H1 (cell line): ENCODE measurements around the gene GNAT2. TPM values are rescaled to one million over a fixed set of nuclear protein-coding genes. Genes with fewer than 3 reads are reported as not detected.
A peak's percentile ranks its signal among the peaks of the same experiment; 100 is the strongest.

Experiments used
- JUN ChIP-seq: IDR thresholded peaks from 2 replicates; pipeline ENCODE4 v1.6.1; 2011; ENCODE audit warnings: low read depth, mild to moderate bottlenecking, improper control_type of control experiment, low read length
- KDM4A ChIP-seq: IDR thresholded peaks from one replicate; pipeline ENCODE4 v1.7.1; 2012; ENCODE audit warnings: low read depth, mild to moderate bottlenecking, moderate library complexity, low read length, inconsistent platforms; ENCODE audit not compliant: severe bottlenecking
- KDM5A ChIP-seq: fragments of 200-600 bp; IDR thresholded peaks from 2 replicates; pipeline ENCODE4 v1.7.1; 2012; ENCODE audit warnings: mild to moderate bottlenecking, low read length, inconsistent platforms, mixed read lengths
- POLR2A ChIP-seq, 2 experiments: IDR thresholded peaks; 1 replicate in 1 of 2; 2 replicates in 1 of 2; pipeline ENCODE4 v1.6.1; 2011; ENCODE audit warnings: low read depth in 2 of 2, low read length in 2 of 2, mild to moderate bottlenecking in 2 of 2; ENCODE audit errors: control extremely low read depth in 1 of 2
- POLR2AphosphoS5 ChIP-seq: IDR thresholded peaks from 2 replicates; pipeline ENCODE4 v1.6.1; 2011; ENCODE audit warnings: low read depth, low read length
- SAP30 ChIP-seq: fragments of 300-600 bp; sonication (generic); IDR thresholded peaks from 2 replicates; pipeline ENCODE4 v1.7.1; 2012; ENCODE audit warnings: low read length, moderate library complexity, mild to moderate bottlenecking, inconsistent platforms; ENCODE audit not compliant: insufficient read depth, insufficient replicate concordance
- SP2 ChIP-seq: IDR thresholded peaks from 2 replicates; pipeline ENCODE4 v1.6.1; 2012; ENCODE audit warnings: mild to moderate bottlenecking, low read length, inconsistent platforms
- TCF12 ChIP-seq: IDR thresholded peaks from 2 replicates; pipeline ENCODE4 v1.6.1; 2011; ENCODE audit warnings: low read depth, mild to moderate bottlenecking, low read length
- USF2 ChIP-seq: IDR thresholded peaks from 2 replicates; pipeline ENCODE4 v1.6.1; 2011; ENCODE audit warnings: low read length, improper control_type of control experiment
- polyA plus RNA-seq, 7 experiments: library from polyadenylated mRNA; depleted of rRNA in 3 of 7; stranded (reverse) in 5 of 7; unstranded in 2 of 7; fragments of >200 nt in 5 of 7; fragments of 200-250 nt in 2 of 7; gene quantifications; 1 replicate in 5 of 7; 2 replicates in 1 of 7; 4 replicates in 1 of 7; pipeline versions ENCODE4 v1.2.1 to v1.2.3, GENCODE V29; 2011 to 2013; ENCODE audit warnings: missing spikeins in 2 of 7, mixed read lengths in 2 of 7
- total RNA-seq: library from RNA; stranded (reverse); fragmentation: NEBNext Ultra II Directional; extraction: Animal tissue kit (Norgen Biotek cat#: 25700); gene quantifications from 2 replicates; pipeline ENCODE4 v1.2.1, GENCODE V29; 2021

GNAT2 gene
- total and polyA plus RNA-seq, 2 of the 8 experiments (the other 6 are each of a cell fraction or from before 2014, with no cell fraction given), result 0.05 TPM; not detected in 1

GRCh38 chr1:109619576-109620400 is at the start of gene GNAT2, which contains the start of gene AMPD2 (continued):
- TF ChIP-seq KDM5A (no peak), SP2 (no peak), USF2 (peak; percentile 59; the same call in 1 of the 2 replicates), POLR2AphosphoS5 (peak; percentile 61; the same call in 1 of the 2 replicates), JUN (no peak), KDM4A (peak; percentile 74), POLR2A (IDR thresholded peaks at IDR 0.05; ENCODE audit: control extremely low read depth in 1 of 2, low read depth in 2 of 2, low read length in 2 of 2) (peak in 1 of 2 experiments; percentile 54; a peak in 2 of 3 replicates), TCF12 (no peak), SAP30 (no peak)
